H1 (cell line): ENCODE results near the gene TRIM28. TPM values are rescaled to one million over a fixed set of nuclear protein-coding genes. Genes with fewer than 3 reads are reported as not detected.

Experiments
- ATF3 ChIP-seq: IDR thresholded peaks from 2 replicates; pipeline ENCODE4 v1.6.1; 2011; ENCODE audit warnings: low read depth, mild to moderate bottlenecking, low read length; ENCODE audit not compliant: insufficient read depth
- BACH1 ChIP-seq: IDR thresholded peaks from 2 replicates; pipeline ENCODE4 v1.6.1; 2012; ENCODE audit warnings: low read length, improper control_type of control experiment
- CBX5 ChIP-seq: fragments of 300-800, 300-1000 bp; sonication (generic); IDR thresholded peaks from 2 replicates; pipeline ENCODE4 v1.7.1; 2016; ENCODE audit warnings: antibody characterized with exemption, low read length, low read depth
- CBX8 ChIP-seq: fragments of 300-800, 300-1000 bp; sonication (generic); IDR thresholded peaks from 2 replicates; pipeline ENCODE4 v1.7.1; 2016; ENCODE audit warnings: low read depth, low read length, borderline replicate concordance
- CHD1 ChIP-seq: IDR thresholded peaks from 2 replicates; pipeline ENCODE4 v1.6.1; 2012; ENCODE audit warnings: low read depth, low read length, improper control_type of control experiment
- CHD2 ChIP-seq: IDR thresholded peaks from 2 replicates; pipeline ENCODE4 v1.6.1; 2012; ENCODE audit warnings: low read length, improper control_type of control experiment
- CREB1 ChIP-seq: IDR thresholded peaks from 2 replicates; pipeline ENCODE4 v1.6.1; 2012; ENCODE audit warnings: inconsistent platforms
- CTBP2 ChIP-seq: IDR thresholded peaks from 2 replicates; pipeline ENCODE4 v1.7.0; 2011; ENCODE audit warnings: borderline replicate concordance, mild to moderate bottlenecking, moderate library complexity, mixed read lengths, low read length; ENCODE audit not compliant: insufficient read depth, insufficient read length
- EZH2 ChIP-seq: fragments of 200-600 bp; sonication (generic); IDR thresholded peaks from 2 replicates; pipeline ENCODE4 v1.7.1; 2012; ENCODE audit warnings: low read depth, mild to moderate bottlenecking, moderate library complexity, low read length, inconsistent platforms; ENCODE audit not compliant: severe bottlenecking
- HDAC2 ChIP-seq, 2 experiments: fragments of 300-600 bp in 1 of 2; sonication (generic) in 1 of 2; IDR thresholded peaks; 2 replicates each; pipeline ENCODE4 v1.6.1; 2011 to 2012; ENCODE audit warnings: low read depth in 2 of 2, low read length in 2 of 2, mild to moderate bottlenecking in 2 of 2, moderate library complexity in 2 of 2, borderline replicate concordance in 1 of 2, inconsistent platforms in 1 of 2
- JUND ChIP-seq: IDR thresholded peaks from 2 replicates; pipeline ENCODE4 v1.6.1; 2011; ENCODE audit warnings: mild to moderate bottlenecking, improper control_type of control experiment, low read length
- KDM5A ChIP-seq: fragments of 200-600 bp; IDR thresholded peaks from 2 replicates; pipeline ENCODE4 v1.7.1; 2012; ENCODE audit warnings: mild to moderate bottlenecking, low read length, inconsistent platforms, mixed read lengths
- NANOG ChIP-seq: IDR thresholded peaks from 2 replicates; pipeline ENCODE4 v1.6.1; 2011; ENCODE audit warnings: low read length, low read depth, mild to moderate bottlenecking, inconsistent platforms; ENCODE audit not compliant: insufficient read depth, poor library complexity, severe bottlenecking
- PHF8 ChIP-seq: fragments of 200-600 bp; sonication (generic); conservative IDR thresholded peaks from 2 replicates; pipeline ENCODE4 v1.7.1; 2012; ENCODE audit warnings: low read depth, mild to moderate bottlenecking, inconsistent platforms, low read length, moderate library complexity
- POLR2A ChIP-seq, 2 experiments: IDR thresholded peaks; 1 replicate in 1 of 2; 2 replicates in 1 of 2; pipeline ENCODE4 v1.6.1; 2011; ENCODE audit warnings: low read depth in 2 of 2, low read length in 2 of 2, mild to moderate bottlenecking in 2 of 2; ENCODE audit errors: control extremely low read depth in 1 of 2
- RBBP5 ChIP-seq: IDR thresholded peaks from 2 replicates; pipeline ENCODE4 v1.7.1; 2012; ENCODE audit warnings: low read depth, mild to moderate bottlenecking, inconsistent platforms, low read length, moderate library complexity, borderline replicate concordance
- RNF2 ChIP-seq: fragments of 200-900, 300-1000 bp; sonication (generic); IDR thresholded peaks from 2 replicates; pipeline ENCODE4 v1.7.1; 2016; ENCODE audit warnings: borderline replicate concordance, low read depth, mild to moderate bottlenecking, antibody characterized with exemption, low read length; ENCODE audit not compliant: poor library complexity, severe bottlenecking; ENCODE audit errors: missing control alignments
- SAP30 ChIP-seq: fragments of 300-600 bp; sonication (generic); IDR thresholded peaks from 2 replicates; pipeline ENCODE4 v1.7.1; 2012; ENCODE audit warnings: low read length, moderate library complexity, mild to moderate bottlenecking, inconsistent platforms; ENCODE audit not compliant: insufficient read depth, insufficient replicate concordance
- SIRT6 ChIP-seq: IDR thresholded peaks from one replicate; pipeline ENCODE4 v1.7.1; 2012; ENCODE audit warnings: low read length, inconsistent platforms
- SIX5 ChIP-seq: IDR thresholded peaks from 2 replicates; pipeline ENCODE4 v1.6.1; 2011; ENCODE audit warnings: mild to moderate bottlenecking, low read depth, low read length
- SP4 ChIP-seq: IDR thresholded peaks from 2 replicates; pipeline ENCODE4 v1.6.1; 2012; ENCODE audit warnings: low read length, inconsistent platforms
- TAF7 ChIP-seq: optimal IDR thresholded peaks from 2 replicates; pipeline ENCODE3; 2011; ENCODE audit warnings: low read depth, mild to moderate bottlenecking, inconsistent platforms, low read length, moderate library complexity, borderline replicate concordance
- YY1 ChIP-seq: IDR thresholded peaks from 2 replicates; pipeline ENCODE4 v1.6.1; 2011; ENCODE audit warnings: low read depth, mild to moderate bottlenecking, low read length
- polyA plus RNA-seq, 7 experiments: library from polyadenylated mRNA; depleted of rRNA in 3 of 7; stranded (reverse) in 5 of 7; unstranded in 2 of 7; fragments of >200 nt in 5 of 7; fragments of 200-250 nt in 2 of 7; gene quantifications; 1 replicate in 5 of 7; 2 replicates in 1 of 7; 4 replicates in 1 of 7; pipeline versions ENCODE4 v1.2.1 to v1.2.3, GENCODE V29; 2011 to 2013; ENCODE audit warnings: missing spikeins in 2 of 7, mixed read lengths in 2 of 7
- total RNA-seq: library from RNA; stranded (reverse); fragmentation: NEBNext Ultra II Directional; extraction: Animal tissue kit (Norgen Biotek cat#: 25700); gene quantifications from 2 replicates; pipeline ENCODE4 v1.2.1, GENCODE V29; 2021

Gene TRIM28
- total and polyA plus RNA-seq, 2 of the 8 experiments (the other 6 are each of a cell fraction or from before 2014, with no cell fraction given), result 1,433 to 1,442 TPM

GRCh38 chr19:58572818-58573657, 29.2 kb downstream of the TRIM28 start, which contains the start of gene MZF1 (continued):
- peak; percentile 49; the same call in 1 of the 2 replicates for TF ChIP-seq YY1
- TF ChIP-seq NANOG, result no peak
- no peak for TF ChIP-seq BACH1
- no peak for TF ChIP-seq EZH2
- peak; percentile 80 for TF ChIP-seq PHF8
- no peak for TF ChIP-seq SIRT6
- TF ChIP-seq CTBP2, result no peak
- TF ChIP-seq JUND, result peak; percentile 3; the same call in 1 of the 2 replicates
- peak; percentile 2 to 77 for TF ChIP-seq POLR2A (IDR thresholded peaks at IDR 0.05; ENCODE audit: control extremely low read depth in 1 of 2, low read depth in 2 of 2, low read length in 2 of 2)
- TF ChIP-seq KDM5A, result no peak
- no peak for TF ChIP-seq CHD1
- peak; percentile 87 for TF ChIP-seq RBBP5
- no peak for TF ChIP-seq SP4
- TF ChIP-seq TAF7, result no peak
- peak; percentile 55; the same call in 1 of the 2 replicates for TF ChIP-seq CHD2
- no peak for TF ChIP-seq SAP30
- TF ChIP-seq CREB1, result peak; percentile 99
- no peak for TF ChIP-seq CBX5
- peak; percentile 95 for TF ChIP-seq ATF3
- TF ChIP-seq RNF2, result no peak
- 0 out of 4 replicates have a peak, but pooled peaks of 1 of the 2 experiments have one; percentile 0 for TF ChIP-seq HDAC2 (IDR thresholded peaks at IDR 0.05; ENCODE audit: borderline replicate concordance in 1 of 2, low read depth in 2 of 2, low read length in 2 of 2)
- no peak for TF ChIP-seq CBX8
- peak; percentile 16; the same call in 1 of the 2 replicates for TF ChIP-seq SIX5
